Progenitor cell of endocrine pancreas (in vitro differentiated cells): ENCODE data around the gene ABHD10. TPM values are rescaled to one million over a fixed set of nuclear protein-coding genes. Genes with fewer than 3 reads are reported as not detected.

Experiments used
- DNase-seq: peaks from one replicate; pipeline ENCODE4 v3.0.0; 2021; ENCODE audit warnings: low spot score; ENCODE audit not compliant: unreplicated experiment
- H3K27ac Mint-ChIP-seq: 2 replicates; pipeline ENCODE4 v1.8.0; 2021; ENCODE audit warnings: mild to moderate bottlenecking, moderate library complexity, mixed read lengths
- H3K27me3 Mint-ChIP-seq: 2 replicates; pipeline ENCODE4 v1.8.0; 2021; ENCODE audit warnings: mixed read lengths
- H3K36me3 Mint-ChIP-seq: 2 replicates; pipeline ENCODE4 v1.8.0; 2022; ENCODE audit warnings: mixed read lengths; ENCODE audit not compliant: insufficient read depth
- H3K4me1 Mint-ChIP-seq: 2 replicates; pipeline ENCODE4 v1.8.0; 2021; ENCODE audit warnings: low read depth, mixed read lengths
- H3K4me3 Mint-ChIP-seq: 2 replicates; pipeline ENCODE4 v1.8.0; 2021; ENCODE audit warnings: low read depth, mild to moderate bottlenecking, moderate library complexity, mixed read lengths
- H3K9me3 Mint-ChIP-seq: 2 replicates; pipeline ENCODE4 v1.8.0; 2021; ENCODE audit warnings: low read depth, mixed read lengths
- total RNA-seq: library from RNA; stranded (reverse); gene quantifications from 2 replicates; pipeline ENCODE4 v1.2.1, GENCODE V29; 2021
- TF ChIP-seq, protein P1 (sequence below): fragments of 200-600 bp; sonication (generic); IDR thresholded peaks from one replicate; pipeline ENCODE4 v1.5.0; 2021; ENCODE audit warnings: antibody characterized with exemption, mild to moderate bottlenecking; ENCODE audit not compliant: unreplicated experiment

The ABHD10 gene
- total RNA-seq, 1 donor from 2014 or later, result 31.9 TPM

DNA sequence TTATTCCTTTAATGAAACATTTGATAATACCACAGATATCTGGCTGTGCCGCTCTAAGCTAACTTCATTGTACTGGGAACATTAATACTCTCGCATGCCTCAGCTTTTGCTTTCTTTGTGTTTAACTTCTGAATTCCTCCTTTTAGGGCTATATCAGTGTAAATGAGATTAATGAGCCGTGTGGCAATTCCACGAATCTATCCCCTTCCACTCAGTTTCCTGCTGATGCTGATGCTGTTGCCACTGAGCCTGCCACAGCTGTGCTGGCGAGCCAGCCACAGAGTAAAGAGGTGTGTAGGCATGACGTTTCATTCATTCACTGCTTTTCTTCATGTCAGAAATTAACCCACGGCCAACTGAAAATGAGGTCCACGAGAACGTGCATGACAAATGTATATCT lies 30.0 kb upstream of the ABHD10 start:
- H3K36me3 Mint-ChIP-seq, result peaks cover 10% of the 10 kb centered on the region
- TF ChIP-seq, protein P1, sequence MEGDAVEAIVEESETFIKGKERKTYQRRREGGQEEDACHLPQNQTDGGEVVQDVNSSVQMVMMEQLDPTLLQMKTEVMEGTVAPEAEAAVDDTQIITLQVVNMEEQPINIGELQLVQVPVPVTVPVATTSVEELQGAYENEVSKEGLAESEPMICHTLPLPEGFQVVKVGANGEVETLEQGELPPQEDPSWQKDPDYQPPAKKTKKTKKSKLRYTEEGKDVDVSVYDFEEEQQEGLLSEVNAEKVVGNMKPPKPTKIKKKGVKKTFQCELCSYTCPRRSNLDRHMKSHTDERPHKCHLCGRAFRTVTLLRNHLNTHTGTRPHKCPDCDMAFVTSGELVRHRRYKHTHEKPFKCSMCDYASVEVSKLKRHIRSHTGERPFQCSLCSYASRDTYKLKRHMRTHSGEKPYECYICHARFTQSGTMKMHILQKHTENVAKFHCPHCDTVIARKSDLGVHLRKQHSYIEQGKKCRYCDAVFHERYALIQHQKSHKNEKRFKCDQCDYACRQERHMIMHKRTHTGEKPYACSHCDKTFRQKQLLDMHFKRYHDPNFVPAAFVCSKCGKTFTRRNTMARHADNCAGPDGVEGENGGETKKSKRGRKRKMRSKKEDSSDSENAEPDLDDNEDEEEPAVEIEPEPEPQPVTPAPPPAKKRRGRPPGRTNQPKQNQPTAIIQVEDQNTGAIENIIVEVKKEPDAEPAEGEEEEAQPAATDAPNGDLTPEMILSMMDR, result no peak
- no peaks in the 10 kb centered on the region for H3K9me3 Mint-ChIP-seq
- no peaks in the 10 kb centered on the region for H3K27me3 Mint-ChIP-seq
- no peak for DNase-seq
- H3K27ac Mint-ChIP-seq, result no peak overlapping the region
- H3K4me1 Mint-ChIP-seq, result peaks cover 3% of the 10 kb centered on the region
- no peak overlapping the region for H3K4me3 Mint-ChIP-seq

DNA sequence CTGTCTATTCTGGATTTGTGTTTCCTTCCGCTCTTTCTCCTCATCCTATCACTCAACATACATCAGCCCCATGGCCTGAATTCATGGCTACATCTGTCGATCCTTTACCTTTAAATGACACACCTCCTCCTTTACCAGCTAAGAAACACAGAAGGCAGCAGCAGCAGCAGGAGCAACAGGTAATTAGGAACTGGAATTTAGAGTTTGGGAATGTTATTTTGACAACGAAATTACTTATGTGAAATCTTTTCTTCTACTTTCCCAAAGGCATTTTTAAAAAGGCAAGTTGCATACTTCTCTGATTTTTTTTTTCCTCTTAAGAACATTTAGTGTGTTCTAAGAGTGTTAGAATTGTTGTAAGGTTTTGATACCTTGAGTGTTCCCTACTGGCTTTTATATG lies 29.1 kb upstream of the ABHD10 start:
- H3K9me3 Mint-ChIP-seq, result no peaks in the 10 kb centered on the region
- TF ChIP-seq, protein P1, result no peak
- H3K27me3 Mint-ChIP-seq, result no peaks in the 10 kb centered on the region
- peaks cover 3% of the 10 kb centered on the region for H3K4me1 Mint-ChIP-seq
- DNase-seq, result no peak
- peaks cover 11% of the 10 kb centered on the region for H3K36me3 Mint-ChIP-seq
- no peak overlapping the region for H3K27ac Mint-ChIP-seq
- H3K4me3 Mint-ChIP-seq, result no peak overlapping the region

DNA sequence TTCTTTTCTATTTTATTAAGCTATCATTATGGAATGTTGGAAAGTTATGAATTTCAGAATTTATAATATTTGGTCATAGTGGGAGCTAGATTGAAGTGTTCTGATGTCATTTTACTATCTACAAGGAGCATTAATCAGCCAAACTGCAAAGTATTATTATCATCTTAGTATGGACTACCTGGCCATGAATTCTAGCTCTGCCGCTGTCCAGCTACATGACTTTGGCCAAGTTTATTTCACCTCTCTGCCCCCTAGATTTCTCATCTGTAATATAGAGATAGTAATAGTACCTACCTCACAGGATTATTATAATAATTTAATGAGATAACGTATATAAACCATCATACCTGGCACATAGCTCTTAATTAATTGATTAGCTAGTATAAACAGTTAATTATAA lies 27.8 kb upstream of the ABHD10 start:
- DNase-seq, result no peak
- Mint-ChIP-seq H3K4me1 (peaks cover 3% of the 10 kb centered on the region), H3K9me3 (no peaks in the 10 kb centered on the region), H3K36me3 (peaks cover 6% of the 10 kb centered on the region), H3K4me3 (no peak overlapping the region), H3K27me3 (no peaks in the 10 kb centered on the region), H3K27ac (no peak overlapping the region)
- TF ChIP-seq, protein P1, result no peak

DNA sequence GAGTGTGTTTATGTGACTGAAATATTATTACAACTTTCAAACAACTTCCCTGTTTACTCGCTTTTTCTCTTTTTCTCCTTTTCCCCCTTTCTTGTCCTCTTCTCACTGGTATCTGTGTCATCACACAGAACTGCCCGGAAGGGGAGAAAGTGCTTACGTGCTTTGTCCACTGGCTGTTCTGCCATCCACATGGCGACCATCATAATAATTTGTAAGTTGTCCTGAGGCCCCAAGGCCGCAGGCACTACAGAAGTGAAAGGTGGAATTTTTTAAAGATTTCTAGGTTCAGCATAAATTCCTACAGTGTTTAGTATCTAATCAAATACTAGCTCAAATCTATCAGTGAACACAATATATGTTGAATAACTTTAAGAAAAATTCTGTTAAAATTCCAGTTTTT lies 26.7 kb upstream of the ABHD10 start:
- TF ChIP-seq, protein P1, result no peak
- H3K27me3 Mint-ChIP-seq, result no peaks in the 10 kb centered on the region
- no peak for DNase-seq
- peaks cover 6% of the 10 kb centered on the region for H3K4me1 Mint-ChIP-seq
- H3K4me3 Mint-ChIP-seq, result no peak overlapping the region
- H3K36me3 Mint-ChIP-seq, result peaks cover 9% of the 10 kb centered on the region
- no peak overlapping the region for H3K27ac Mint-ChIP-seq
- no peaks in the 10 kb centered on the region for H3K9me3 Mint-ChIP-seq

DNA sequence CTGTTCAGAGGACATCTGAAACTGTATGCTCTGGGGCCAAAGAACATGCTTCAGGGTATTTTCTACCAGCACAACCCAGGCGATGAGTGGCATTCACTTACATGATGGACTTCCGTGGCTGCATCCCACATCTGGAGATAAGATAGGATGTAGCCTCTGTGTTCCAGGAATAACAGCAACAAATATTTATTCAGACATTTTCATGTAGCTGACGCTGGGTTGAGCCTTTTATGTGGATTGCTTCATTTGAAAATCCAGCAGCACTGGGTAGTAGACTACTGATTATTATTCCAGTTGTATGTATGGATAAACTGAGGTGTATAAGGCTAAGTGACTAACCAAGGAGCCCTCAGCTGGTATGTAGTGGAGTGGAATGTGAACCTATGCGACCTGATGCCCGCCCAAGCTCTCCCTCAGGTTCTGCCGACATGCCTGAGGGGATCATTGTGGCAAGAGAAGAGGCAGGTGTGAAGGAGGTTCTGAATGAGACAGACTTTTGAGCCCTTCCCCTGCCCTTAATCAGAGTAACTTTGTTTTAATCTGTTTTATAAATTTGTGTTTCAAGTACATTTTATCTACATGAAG lies 25.9 kb upstream of the ABHD10 start:
- Mint-ChIP-seq H3K9me3 (no peaks in the 10 kb centered on the region), H3K36me3 (peaks cover 11% of the 10 kb centered on the region), H3K4me3 (no peak overlapping the region), H3K27me3 (no peaks in the 10 kb centered on the region), H3K4me1 (peaks cover 11% of the 10 kb centered on the region), H3K27ac (no peak overlapping the region)
- DNase-seq, result no peak
- TF ChIP-seq, protein P1, result no peak
